ENCODE data around the gene RBBP5. TPM values are rescaled to one million over a fixed set of nuclear protein-coding genes. Genes with fewer than 3 reads are reported as not detected.

The RBBP5 gene
- total and polyA plus RNA-seq, 2 donors (not counting 1 experiment from before 2014, with no cell fraction given): 6.8 to 18.5 TPM

- CTCF ChIA-PET: no interaction called here
- Histone ChIP-seq H3K4me3 (ENCODE audit: control extremely low read depth in 1 of 5, extremely low read depth in 1 of 5, insufficient read depth in 1 of 5, low read depth in 2 of 5, low read length in 4 of 5) (no peak overlapping the region), H2AFZ (ENCODE audit: insufficient read depth, low read depth, low read length, poor library complexity, severe bottlenecking) (no peak overlapping the region), H3K9me3 (ENCODE audit: control extremely low read depth in 1 of 3, control insufficient read depth in 2 of 3, insufficient read depth in 1 of 3, low read length in 2 of 3) (no peaks in the 10 kb centered on the region), H3K27ac (ENCODE audit: low read length in 2 of 2) (no peak overlapping the region), H3K27me3 (replicated peaks in 1 of 4; ENCODE audit: control extremely low read depth in 1 of 4, control insufficient read depth in 3 of 4, insufficient read depth in 4 of 4, low read length in 3 of 4) (peaks cover 0 to 47% (median 11%) of the 10 kb centered on the region in 4 experiments), H3K9ac (ENCODE audit: low read length) (no peak overlapping the region), H3K79me2 (ENCODE audit: control insufficient read depth, insufficient read depth, low read length) (no peaks in the 10 kb centered on the region), H4K20me1 (ENCODE audit: control insufficient read depth, insufficient read depth, low read length, poor library complexity, severe bottlenecking) (no peaks in the 10 kb centered on the region), H3K4me1 (ENCODE audit: control insufficient read depth in 2 of 2, insufficient read depth in 2 of 2, low read length in 2 of 2) (no peaks in the 10 kb centered on the region), H3K36me3 (replicated peaks in 1 of 2; ENCODE audit: control extremely low read depth in 1 of 2, control insufficient read depth in 1 of 2, extremely low read depth in 1 of 2, insufficient read depth in 2 of 2, low read length in 1 of 2) (no peaks in the 10 kb centered on the region), H3K4me2 (replicated peaks; ENCODE audit: low read depth, low read length, poor library complexity, severe bottlenecking) (no peak overlapping the region)
- Mint-ChIP-seq H3K4me3 (no peak overlapping the region), H3K4me1 (no peaks in the 10 kb centered on the region), H3K9me3 (ENCODE audit: insufficient read depth) (no peaks in the 10 kb centered on the region), H3K27me3 (peaks cover 66% of the 10 kb centered on the region), H3K27ac (no peak overlapping the region)
- DNase-seq: no peak
- TF ChIP-seq, protein P1, sequence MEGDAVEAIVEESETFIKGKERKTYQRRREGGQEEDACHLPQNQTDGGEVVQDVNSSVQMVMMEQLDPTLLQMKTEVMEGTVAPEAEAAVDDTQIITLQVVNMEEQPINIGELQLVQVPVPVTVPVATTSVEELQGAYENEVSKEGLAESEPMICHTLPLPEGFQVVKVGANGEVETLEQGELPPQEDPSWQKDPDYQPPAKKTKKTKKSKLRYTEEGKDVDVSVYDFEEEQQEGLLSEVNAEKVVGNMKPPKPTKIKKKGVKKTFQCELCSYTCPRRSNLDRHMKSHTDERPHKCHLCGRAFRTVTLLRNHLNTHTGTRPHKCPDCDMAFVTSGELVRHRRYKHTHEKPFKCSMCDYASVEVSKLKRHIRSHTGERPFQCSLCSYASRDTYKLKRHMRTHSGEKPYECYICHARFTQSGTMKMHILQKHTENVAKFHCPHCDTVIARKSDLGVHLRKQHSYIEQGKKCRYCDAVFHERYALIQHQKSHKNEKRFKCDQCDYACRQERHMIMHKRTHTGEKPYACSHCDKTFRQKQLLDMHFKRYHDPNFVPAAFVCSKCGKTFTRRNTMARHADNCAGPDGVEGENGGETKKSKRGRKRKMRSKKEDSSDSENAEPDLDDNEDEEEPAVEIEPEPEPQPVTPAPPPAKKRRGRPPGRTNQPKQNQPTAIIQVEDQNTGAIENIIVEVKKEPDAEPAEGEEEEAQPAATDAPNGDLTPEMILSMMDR (IDR thresholded peaks at IDR 0.05): no peak
- no peak for TF ChIP-seq EZH2 (IDR thresholded peaks at IDR 0.05; ENCODE audit: borderline replicate concordance, insufficient read depth, low read depth, low read length, poor library complexity, severe bottlenecking)
- ATAC-seq (ENCODE audit: low read depth): no peak
- 10% methylated on average over 1 of the region's 4 CpGs for WGBS (ENCODE audit: insufficient coverage)
- intact Hi-C loops (cut with micrococcal nuclease): no loop called here
- POLR2A ChIA-PET: no interaction called here
Measured at GRCh38 chr1:205043866-205044265, 77.9 kb downstream of the RBBP5 start.

GRCh38 chr1:205042911-205043806 is 78.6 kb downstream of the RBBP5 start, which contains the start of gene CNTN2:
Gene CNTN2 (plus strand): TSS chr1:205043212. CDS start chr1:205053186, 9,974 bp downstream.
- CTCF ChIA-PET: no interaction called here
- no peak within 1 kb of the TSS for H3K4me3 Mint-ChIP-seq

More at GRCh38 chr1:205042911-205043806, 78.6 kb downstream of the RBBP5 start, which contains the start of gene CNTN2:
- Histone ChIP-seq H3K9me3 (ENCODE audit: control extremely low read depth in 1 of 3, control insufficient read depth in 2 of 3, insufficient read depth in 1 of 3, low read length in 2 of 3) (no peaks in the 10 kb centered on the region), H3K79me2 (ENCODE audit: control insufficient read depth, insufficient read depth, low read length) (no peaks in the 10 kb centered on the region), H4K20me1 (ENCODE audit: control insufficient read depth, insufficient read depth, low read length, poor library complexity, severe bottlenecking) (no peaks in the 10 kb centered on the region), H3K36me3 (replicated peaks in 1 of 2; ENCODE audit: control extremely low read depth in 1 of 2, control insufficient read depth in 1 of 2, extremely low read depth in 1 of 2, insufficient read depth in 2 of 2, low read length in 1 of 2) (no peaks in the 10 kb centered on the region), H3K4me2 (replicated peaks; ENCODE audit: low read depth, low read length, poor library complexity, severe bottlenecking) (no peak within 1 kb of the TSS), H3K27ac (ENCODE audit: low read length in 2 of 2) (no peak within 1 kb of the TSS), H3K4me1 (ENCODE audit: control insufficient read depth in 2 of 2, insufficient read depth in 2 of 2, low read length in 2 of 2) (no peaks in the 10 kb centered on the region), H3K4me3 (ENCODE audit: control extremely low read depth in 1 of 5, extremely low read depth in 1 of 5, insufficient read depth in 1 of 5, low read depth in 2 of 5, low read length in 4 of 5) (no peak within 1 kb of the TSS), H3K27me3 (replicated peaks in 1 of 4; ENCODE audit: control extremely low read depth in 1 of 4, control insufficient read depth in 3 of 4, insufficient read depth in 4 of 4, low read length in 3 of 4) (peaks cover 0 to 47% (median 11%) of the 10 kb centered on the region in 4 experiments), H3K9ac (ENCODE audit: low read length) (no peak within 1 kb of the TSS), H2AFZ (ENCODE audit: insufficient read depth, low read depth, low read length, poor library complexity, severe bottlenecking) (no peak within 1 kb of the TSS)
- Mint-ChIP-seq H3K27me3 (peaks cover 63% of the 10 kb centered on the region), H3K27ac (no peak within 1 kb of the TSS), H3K4me1 (no peaks in the 10 kb centered on the region), H3K9me3 (ENCODE audit: insufficient read depth) (no peaks in the 10 kb centered on the region)
- intact Hi-C loops (cut with micrococcal nuclease): no loop called here
- no peak for DNase-seq
- no peak for TF ChIP-seq EZH2 (IDR thresholded peaks at IDR 0.05; ENCODE audit: borderline replicate concordance, insufficient read depth, low read depth, low read length, poor library complexity, severe bottlenecking)
- TF ChIP-seq, protein P1 (IDR thresholded peaks at IDR 0.05): no peak
- no peak for ATAC-seq (ENCODE audit: low read depth)
- POLR2A ChIA-PET: no interaction called here
- 18% methylated on average over 42 of the region's 53 CpGs for WGBS (ENCODE audit: insufficient coverage)

Data from B cell (primary cell).